Fibroblast of pulmonary artery (primary cell): ENCODE results near the gene SPANXN5.
"Not testable (repeated sequence)": the region's sequence is repeated elsewhere in the genome, so short reads cannot be mapped to it uniquely, and the experiment has no call there.

ENCODE experiments used
- DNase-seq: peaks from one replicate; pipeline ENCODE4 v3.0.0-alpha.2; 2010; ENCODE audit warnings: low read depth
- H3K4me3 ChIP-seq: replicated peaks from 2 replicates; pipeline ENCODE4 v1.5.1; 2011; ENCODE audit warnings: low read depth, mild to moderate bottlenecking, control low read depth, low read length, moderate library complexity

The SPANXN5 gene

GRCh38 chrX:52750952-52751351 lies 46.3 kb downstream of the SPANXN5 start, which contains the start of gene SSX2B:
Gene SSX2B, plus strand, starts transcription at chrX:52751252. Its CDS starts 1,429 bp downstream, at chrX:52752681.
- DNase-seq, H3K4me3 ChIP-seq: not testable (repeated sequence)
